SK-N-MC (cell line): Measurements from ENCODE around the gene SPN.
"Not testable (repeated sequence)": the region's sequence is repeated elsewhere in the genome, so short reads cannot be mapped to it uniquely, and the experiment has no call there.

ENCODE experiments used
- DNase-seq: peaks from one replicate; pipeline ENCODE4 v3.0.0-alpha.2; 2011; ENCODE audit warnings: low read depth, low spot score
- H3K27ac ChIP-seq: fragments of 200-600 bp; sonication (generic); 2 replicates; pipeline ENCODE4 v1.5.1; 2016; ENCODE audit warnings: mixed run types
- H3K36me3 ChIP-seq: fragments of 200-600 bp; sonication (generic); 2 replicates; pipeline ENCODE4 v1.6.1; 2017; ENCODE audit warnings: antibody characterized with exemption, low read length, mixed read lengths; ENCODE audit not compliant: insufficient read depth
- H3K4me3 ChIP-seq: fragments of 200-600 bp; sonication (generic); 2 replicates; pipeline ENCODE4 v1.5.1; 2016
- H3K9ac ChIP-seq: fragments of 200-600 bp; sonication (generic); 2 replicates; pipeline ENCODE4 v1.8.0; 2017; ENCODE audit warnings: mixed run types, mixed read lengths; ENCODE audit not compliant: insufficient read length
- H3K9me3 ChIP-seq: fragments of 200-600 bp; sonication (generic); 2 replicates; pipeline ENCODE4 v1.6.1; 2017; ENCODE audit warnings: low read depth, mild to moderate bottlenecking, antibody characterized with exemption, low read length, moderate library complexity, mixed read lengths
- EZH2 ChIP-seq: fragments of 200-600 bp; sonication (generic); IDR thresholded peaks from one replicate; pipeline ENCODE4 v1.6.1; 2017; ENCODE audit warnings: antibody characterized with exemption
- FOXP2 ChIP-seq: optimal IDR thresholded peaks from 2 replicates; pipeline ENCODE3; 2011; ENCODE audit warnings: mild to moderate bottlenecking, moderate library complexity; ENCODE audit not compliant: insufficient read depth; ENCODE audit errors: extremely low read length, control extremely low read depth
- POLR2AphosphoS5 ChIP-seq: IDR thresholded peaks from 2 replicates; pipeline ENCODE4 v1.6.1; 2012; ENCODE audit warnings: mild to moderate bottlenecking, low read depth, low read length, borderline replicate concordance

The SPN gene

GRCh38 chr16:29688172-29688571 is 25.1 kb downstream of the SPN start:
- Histone ChIP-seq H3K9me3 (no peaks in the 10 kb centered on the region), H3K27ac (no peak overlapping the region), H3K4me3 (no peak overlapping the region), H3K9ac (no peak overlapping the region), H3K36me3 (no peaks in the 10 kb centered on the region)
- no peak for TF ChIP-seq FOXP2
- no peak for TF ChIP-seq EZH2
- TF ChIP-seq POLR2AphosphoS5, result no peak
- DNase-seq, result no peak

- H3K9me3 ChIP-seq, H3K36me3 ChIP-seq, DNase-seq, H3K27ac ChIP-seq, H3K4me3 ChIP-seq, H3K9ac ChIP-seq: not testable (repeated sequence)
Measured at GRCh38 chr16:29689490-29690351, 26.7 kb downstream of the SPN start.

- H3K27ac ChIP-seq, DNase-seq, H3K36me3 ChIP-seq: not testable (repeated sequence)
Measured at GRCh38 chr16:29692606-29693005, 29.6 kb downstream of the SPN start.

GRCh38 chr16:29694384-29695195 is 31.5 kb downstream of the SPN start:
- H3K36me3 ChIP-seq, result no peaks in the 10 kb centered on the region; the same call in 1 of the 2 replicates
- no peak overlapping the region for H3K9ac ChIP-seq
- TF ChIP-seq POLR2AphosphoS5 (no peak), FOXP2 (no peak), EZH2 (no peak)
- no peak overlapping the region for H3K27ac ChIP-seq
- no peaks in the 10 kb centered on the region for H3K9me3 ChIP-seq
- H3K4me3 ChIP-seq, result no peak overlapping the region
- no peak for DNase-seq

More at GRCh38 chr16:29692606-29693005, 29.6 kb downstream of the SPN start:
- not testable (repeated sequence) for H3K9me3 ChIP-seq, H3K4me3 ChIP-seq, H3K9ac ChIP-seq

GRCh38 chr16:29695675-29696074 is 32.6 kb downstream of the SPN start:
- H3K36me3 ChIP-seq, H3K27ac ChIP-seq, DNase-seq, H3K9ac ChIP-seq, H3K4me3 ChIP-seq, H3K9me3 ChIP-seq: not testable (repeated sequence)

- TF ChIP-seq FOXP2, result no peak
- TF ChIP-seq EZH2, result no peak
- no peak for TF ChIP-seq POLR2AphosphoS5
- H3K9me3 ChIP-seq, result no peaks in the 10 kb centered on the region
Measured at GRCh38 chr16:29696881-29697331, 33.9 kb downstream of the SPN start.

GRCh38 chr16:29697391-29697790 is 34.3 kb downstream of the SPN start:
- Histone ChIP-seq H3K36me3 (no peaks in the 10 kb centered on the region; the same call in 1 of the 2 replicates), H3K9ac (no peak overlapping the region), H3K4me3 (no peak overlapping the region), H3K27ac (no peak overlapping the region), H3K9me3 (no peaks in the 10 kb centered on the region)
- TF ChIP-seq FOXP2 (no peak), EZH2 (no peak), POLR2AphosphoS5 (no peak)
- DNase-seq, result no peak

More at GRCh38 chr16:29696881-29697331, 33.9 kb downstream of the SPN start:
- Histone ChIP-seq H3K9ac (no peak overlapping the region), H3K27ac (no peak overlapping the region), H3K4me3 (no peak overlapping the region), H3K36me3 (no peaks in the 10 kb centered on the region; the same call in 1 of the 2 replicates)
- no peak for DNase-seq

GRCh38 chr16:29698042-29698441 is 35.0 kb downstream of the SPN start:
- Histone ChIP-seq H3K4me3 (no peak overlapping the region), H3K36me3 (no peaks in the 10 kb centered on the region; the same call in 1 of the 2 replicates), H3K9me3 (no peaks in the 10 kb centered on the region), H3K9ac (no peak overlapping the region), H3K27ac (no peak overlapping the region)
- DNase-seq, result no peak
- TF ChIP-seq EZH2 (no peak), FOXP2 (no peak), POLR2AphosphoS5 (no peak)
